Chondrocyte (in vitro differentiated cells): ENCODE data around the gene TUT7. TPM values are rescaled to one million over a fixed set of nuclear protein-coding genes. Genes with fewer than 3 reads are reported as not detected.

Experiments
- DNase-seq: peaks from one replicate; pipeline ENCODE4 v3.0.0; 2021; ENCODE audit warnings: mixed read lengths, low spot score
- H3K27ac Mint-ChIP-seq: one replicate; pipeline ENCODE4 v1.8.0; 2021; ENCODE audit warnings: mild to moderate bottlenecking, moderate library complexity, mixed read lengths; ENCODE audit not compliant: unreplicated experiment
- H3K27me3 Mint-ChIP-seq: 2 replicates; pipeline ENCODE4 v1.8.0; 2021; ENCODE audit warnings: low read depth, mixed read lengths
- H3K36me3 Mint-ChIP-seq: 2 replicates; pipeline ENCODE4 v1.8.0; 2021; ENCODE audit warnings: low read depth, mixed read lengths
- H3K4me1 Mint-ChIP-seq: 2 replicates; pipeline ENCODE4 v1.8.0; 2021; ENCODE audit warnings: low read depth, mild to moderate bottlenecking, mixed read lengths
- H3K4me3 Mint-ChIP-seq: one replicate; pipeline ENCODE4 v1.8.0; 2021; ENCODE audit warnings: mild to moderate bottlenecking, moderate library complexity, mixed read lengths; ENCODE audit not compliant: unreplicated experiment
- H3K9me3 Mint-ChIP-seq: 2 replicates; pipeline ENCODE4 v1.8.0; 2021; ENCODE audit warnings: low read depth, mixed read lengths
- CTCF ChIP-seq: fragments of 200-600 bp; sonication (generic); IDR thresholded peaks from 2 replicates; pipeline ENCODE4 v1.5.0; 2021; ENCODE audit warnings: antibody characterized with exemption, mild to moderate bottlenecking, moderate library complexity
- total RNA-seq: library from RNA; stranded (reverse); gene quantifications from 3 replicates; pipeline ENCODE4 v1.2.1, GENCODE V29; 2021

Gene TUT7
- total RNA-seq, 1 donor from 2014 or later: 22.3 TPM

GRCh38 chr9:86359151-86359879 is 5.1 kb upstream of the TUT7 start:
- no peak for TF ChIP-seq CTCF
- Mint-ChIP-seq H3K9me3 (no peaks in the 10 kb centered on the region), H3K36me3 (no peaks in the 10 kb centered on the region), H3K27me3 (no peaks in the 10 kb centered on the region), H3K27ac (no peak overlapping the region), H3K4me3 (no peak overlapping the region), H3K4me1 (peaks cover 9% of the 10 kb centered on the region)
- no peak for DNase-seq

- no peak for TF ChIP-seq CTCF
- H3K27me3 Mint-ChIP-seq: no peaks in the 10 kb centered on the region
- H3K36me3 Mint-ChIP-seq: peaks cover 4% of the 10 kb centered on the region
- DNase-seq: no peak
- H3K27ac Mint-ChIP-seq: no peak overlapping the region
- peaks cover 19% of the 10 kb centered on the region for H3K4me1 Mint-ChIP-seq
- H3K4me3 Mint-ChIP-seq: no peak overlapping the region
- H3K9me3 Mint-ChIP-seq: no peaks in the 10 kb centered on the region
These were observed 3.0 kb upstream of the TUT7 start for GRCh38 chr9:86356871-86357866.

GRCh38 chr9:86355814-86356213 is 1.6 kb upstream of the TUT7 start:
- Mint-ChIP-seq H3K36me3 (peaks cover 6% of the 10 kb centered on the region), H3K27me3 (no peaks in the 10 kb centered on the region), H3K27ac (no peak overlapping the region), H3K4me1 (peaks cover 29% of the 10 kb centered on the region), H3K4me3 (no peak overlapping the region), H3K9me3 (no peaks in the 10 kb centered on the region)
- no peak for DNase-seq
- no peak for TF ChIP-seq CTCF

GRCh38 chr9:86354818-86355309 is 654 bp upstream of the TUT7 start:
- DNase-seq: no peak
- no peaks in the 10 kb centered on the region for H3K9me3 Mint-ChIP-seq
- TF ChIP-seq CTCF: no peak
- H3K27ac Mint-ChIP-seq: peak overlapping the region; percentile 95
- H3K27me3 Mint-ChIP-seq: no peaks in the 10 kb centered on the region
- peak overlapping the region; percentile 85 for H3K4me3 Mint-ChIP-seq
- H3K4me1 Mint-ChIP-seq: peaks cover 36% of the 10 kb centered on the region
- H3K36me3 Mint-ChIP-seq: peaks cover 6% of the 10 kb centered on the region

- Mint-ChIP-seq H3K9me3 (no peaks in the 10 kb centered on the region), H3K36me3 (peaks cover 9% of the 10 kb centered on the region), H3K4me3 (peak overlapping the region; percentile 98), H3K27ac (peak overlapping the region; percentile 96), H3K27me3 (no peaks in the 10 kb centered on the region), H3K4me1 (peaks cover 43% of the 10 kb centered on the region)
- DNase-seq: no peak
- no peak for TF ChIP-seq CTCF
These were observed 577 bp downstream of the TUT7 start for GRCh38 chr9:86353655-86354010.
